Measurements from ENCODE around the gene CEMIP.

GRCh38 chr15:80999623-81000036 lies 220.5 kb downstream of the CEMIP start:
- TF ChIP-seq, protein P1, sequence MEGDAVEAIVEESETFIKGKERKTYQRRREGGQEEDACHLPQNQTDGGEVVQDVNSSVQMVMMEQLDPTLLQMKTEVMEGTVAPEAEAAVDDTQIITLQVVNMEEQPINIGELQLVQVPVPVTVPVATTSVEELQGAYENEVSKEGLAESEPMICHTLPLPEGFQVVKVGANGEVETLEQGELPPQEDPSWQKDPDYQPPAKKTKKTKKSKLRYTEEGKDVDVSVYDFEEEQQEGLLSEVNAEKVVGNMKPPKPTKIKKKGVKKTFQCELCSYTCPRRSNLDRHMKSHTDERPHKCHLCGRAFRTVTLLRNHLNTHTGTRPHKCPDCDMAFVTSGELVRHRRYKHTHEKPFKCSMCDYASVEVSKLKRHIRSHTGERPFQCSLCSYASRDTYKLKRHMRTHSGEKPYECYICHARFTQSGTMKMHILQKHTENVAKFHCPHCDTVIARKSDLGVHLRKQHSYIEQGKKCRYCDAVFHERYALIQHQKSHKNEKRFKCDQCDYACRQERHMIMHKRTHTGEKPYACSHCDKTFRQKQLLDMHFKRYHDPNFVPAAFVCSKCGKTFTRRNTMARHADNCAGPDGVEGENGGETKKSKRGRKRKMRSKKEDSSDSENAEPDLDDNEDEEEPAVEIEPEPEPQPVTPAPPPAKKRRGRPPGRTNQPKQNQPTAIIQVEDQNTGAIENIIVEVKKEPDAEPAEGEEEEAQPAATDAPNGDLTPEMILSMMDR (conservative IDR thresholded peaks at IDR 0.05; ENCODE audit: low read depth in 2 of 2) = no peak
- TF ChIP-seq EZH2 (IDR thresholded peaks at IDR 0.05; ENCODE audit: low read depth, unreplicated experiment) = no peak
- no peak for TF ChIP-seq JUNB (IDR thresholded peaks at IDR 0.05; ENCODE audit: unreplicated experiment)
- no peak for TF ChIP-seq POLR2AphosphoS5 (IDR thresholded peaks at IDR 0.05; ENCODE audit: low read depth)
- TF ChIP-seq EZH2phosphoT487 (IDR thresholded peaks at IDR 0.05; ENCODE audit: unreplicated experiment) = no peak
- no peak for TF ChIP-seq REST (IDR thresholded peaks at IDR 0.05; ENCODE audit: unreplicated experiment)
- TF ChIP-seq, protein P2, sequence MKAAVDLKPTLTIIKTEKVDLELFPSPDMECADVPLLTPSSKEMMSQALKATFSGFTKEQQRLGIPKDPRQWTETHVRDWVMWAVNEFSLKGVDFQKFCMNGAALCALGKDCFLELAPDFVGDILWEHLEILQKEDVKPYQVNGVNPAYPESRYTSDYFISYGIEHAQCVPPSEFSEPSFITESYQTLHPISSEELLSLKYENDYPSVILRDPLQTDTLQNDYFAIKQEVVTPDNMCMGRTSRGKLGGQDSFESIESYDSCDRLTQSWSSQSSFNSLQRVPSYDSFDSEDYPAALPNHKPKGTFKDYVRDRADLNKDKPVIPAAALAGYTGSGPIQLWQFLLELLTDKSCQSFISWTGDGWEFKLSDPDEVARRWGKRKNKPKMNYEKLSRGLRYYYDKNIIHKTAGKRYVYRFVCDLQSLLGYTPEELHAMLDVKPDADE (IDR thresholded peaks at IDR 0.05) = no peak
- TF ChIP-seq CREB1 (CRISPR knock-in tag; IDR thresholded peaks at IDR 0.05; ENCODE audit: low read depth) = no peak
